ENCODE measurements around the gene IL17REL. TPM values are rescaled to one million over a fixed set of nuclear protein-coding genes. Genes with fewer than 3 reads are reported as not detected.

IL17REL gene
- total and polyA plus RNA-seq, 2 of the 13 experiments (the other 11 are each of a cell fraction or from before 2014, with no cell fraction given) = not detected

DNA sequence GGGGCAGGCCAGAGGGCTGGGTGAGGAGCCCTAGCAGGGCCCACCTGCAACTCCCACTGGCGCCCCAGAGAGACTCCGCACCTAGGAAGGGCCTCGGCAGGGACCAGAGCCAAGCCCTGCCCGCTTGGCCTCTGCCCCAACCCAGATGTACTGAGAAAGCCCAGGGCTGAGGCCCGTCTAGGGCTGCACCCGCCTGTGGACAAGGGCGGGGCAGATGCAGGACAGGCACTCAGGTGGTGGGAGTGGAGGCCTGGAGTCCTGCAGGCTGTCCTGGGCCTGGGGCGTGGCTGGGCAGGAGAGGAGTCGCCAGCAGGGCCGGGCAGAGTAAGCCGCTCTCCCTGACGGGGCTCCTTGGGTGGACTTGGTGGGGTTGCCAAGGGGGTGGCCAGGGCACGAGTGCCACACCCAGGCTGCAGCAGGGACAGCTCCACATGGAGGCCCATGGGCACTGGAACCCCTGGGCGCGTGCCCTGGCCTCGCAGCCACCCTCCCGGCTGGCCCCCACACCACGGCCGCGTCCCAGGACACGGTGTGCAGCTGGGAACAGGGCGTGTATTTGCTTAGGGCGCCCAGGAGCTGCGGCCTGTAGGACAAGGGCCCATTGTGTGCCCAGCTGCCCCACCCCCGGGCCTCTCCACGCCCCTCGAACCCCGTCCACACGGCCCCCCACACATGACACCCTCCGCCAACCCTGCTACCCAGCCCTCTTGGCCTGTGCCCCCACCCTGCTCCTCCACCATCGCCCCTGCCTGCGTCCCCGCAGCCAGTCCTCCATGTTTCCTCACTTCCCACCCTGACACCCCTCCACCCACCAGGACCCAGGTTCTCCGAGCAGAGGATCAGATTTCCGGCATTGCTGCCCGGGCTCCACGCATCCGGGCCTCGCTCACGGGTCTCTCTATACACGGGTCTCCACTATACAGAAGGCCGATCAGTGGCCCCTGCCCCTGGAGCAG lies 63.3 kb downstream of the IL17REL start (continued):
- TF ChIP-seq GFI1 (CRISPR knock-in tag; IDR thresholded peaks at IDR 0.05; ENCODE audit: borderline replicate concordance) (peak; percentile 46; the same call in 1 of the 2 replicates), KLF16 (CRISPR knock-in tag; IDR thresholded peaks at IDR 0.05) (peak in 1 of 2 experiments; percentile 69; a peak in 2 of 4 replicates), ZNF101 (CRISPR knock-in tag; IDR thresholded peaks at IDR 0.05; ENCODE audit: borderline replicate concordance, low read depth) (no peak), NFKB2 (CRISPR knock-in tag; IDR thresholded peaks at IDR 0.05; ENCODE audit: borderline replicate concordance) (no peak; the same call in 1 of the 2 replicates), ISL2 (CRISPR knock-in tag; IDR thresholded peaks at IDR 0.05) (peak; percentile 78), ETV6 (CRISPR knock-in tag; conservative IDR thresholded peaks at IDR 0.05) (peak; percentile 59; the same call in 1 of the 2 replicates), KLF9 (CRISPR knock-in tag; IDR thresholded peaks at IDR 0.05; ENCODE audit: low read depth) (no peak), ZNF780A (CRISPR knock-in tag; IDR thresholded peaks at IDR 0.05) (no peak), ZFP36L2 (CRISPR knock-in tag; IDR thresholded peaks at IDR 0.05) (no peak), ZNF790 (CRISPR knock-in tag; IDR thresholded peaks at IDR 0.05; ENCODE audit: borderline replicate concordance) (no peak), MEIS2 (CRISPR knock-in tag; IDR thresholded peaks at IDR 0.05) (no peak), REL (CRISPR knock-in tag; conservative IDR thresholded peaks at IDR 0.05) (no peak), ATM (IDR thresholded peaks at IDR 0.05; ENCODE audit: borderline replicate concordance) (no peak), CCAR2 (optimal IDR thresholded peaks at IDR 0.05; ENCODE audit: low read depth, low read length) (no peak)
- TF ChIP-seq, protein P1, sequence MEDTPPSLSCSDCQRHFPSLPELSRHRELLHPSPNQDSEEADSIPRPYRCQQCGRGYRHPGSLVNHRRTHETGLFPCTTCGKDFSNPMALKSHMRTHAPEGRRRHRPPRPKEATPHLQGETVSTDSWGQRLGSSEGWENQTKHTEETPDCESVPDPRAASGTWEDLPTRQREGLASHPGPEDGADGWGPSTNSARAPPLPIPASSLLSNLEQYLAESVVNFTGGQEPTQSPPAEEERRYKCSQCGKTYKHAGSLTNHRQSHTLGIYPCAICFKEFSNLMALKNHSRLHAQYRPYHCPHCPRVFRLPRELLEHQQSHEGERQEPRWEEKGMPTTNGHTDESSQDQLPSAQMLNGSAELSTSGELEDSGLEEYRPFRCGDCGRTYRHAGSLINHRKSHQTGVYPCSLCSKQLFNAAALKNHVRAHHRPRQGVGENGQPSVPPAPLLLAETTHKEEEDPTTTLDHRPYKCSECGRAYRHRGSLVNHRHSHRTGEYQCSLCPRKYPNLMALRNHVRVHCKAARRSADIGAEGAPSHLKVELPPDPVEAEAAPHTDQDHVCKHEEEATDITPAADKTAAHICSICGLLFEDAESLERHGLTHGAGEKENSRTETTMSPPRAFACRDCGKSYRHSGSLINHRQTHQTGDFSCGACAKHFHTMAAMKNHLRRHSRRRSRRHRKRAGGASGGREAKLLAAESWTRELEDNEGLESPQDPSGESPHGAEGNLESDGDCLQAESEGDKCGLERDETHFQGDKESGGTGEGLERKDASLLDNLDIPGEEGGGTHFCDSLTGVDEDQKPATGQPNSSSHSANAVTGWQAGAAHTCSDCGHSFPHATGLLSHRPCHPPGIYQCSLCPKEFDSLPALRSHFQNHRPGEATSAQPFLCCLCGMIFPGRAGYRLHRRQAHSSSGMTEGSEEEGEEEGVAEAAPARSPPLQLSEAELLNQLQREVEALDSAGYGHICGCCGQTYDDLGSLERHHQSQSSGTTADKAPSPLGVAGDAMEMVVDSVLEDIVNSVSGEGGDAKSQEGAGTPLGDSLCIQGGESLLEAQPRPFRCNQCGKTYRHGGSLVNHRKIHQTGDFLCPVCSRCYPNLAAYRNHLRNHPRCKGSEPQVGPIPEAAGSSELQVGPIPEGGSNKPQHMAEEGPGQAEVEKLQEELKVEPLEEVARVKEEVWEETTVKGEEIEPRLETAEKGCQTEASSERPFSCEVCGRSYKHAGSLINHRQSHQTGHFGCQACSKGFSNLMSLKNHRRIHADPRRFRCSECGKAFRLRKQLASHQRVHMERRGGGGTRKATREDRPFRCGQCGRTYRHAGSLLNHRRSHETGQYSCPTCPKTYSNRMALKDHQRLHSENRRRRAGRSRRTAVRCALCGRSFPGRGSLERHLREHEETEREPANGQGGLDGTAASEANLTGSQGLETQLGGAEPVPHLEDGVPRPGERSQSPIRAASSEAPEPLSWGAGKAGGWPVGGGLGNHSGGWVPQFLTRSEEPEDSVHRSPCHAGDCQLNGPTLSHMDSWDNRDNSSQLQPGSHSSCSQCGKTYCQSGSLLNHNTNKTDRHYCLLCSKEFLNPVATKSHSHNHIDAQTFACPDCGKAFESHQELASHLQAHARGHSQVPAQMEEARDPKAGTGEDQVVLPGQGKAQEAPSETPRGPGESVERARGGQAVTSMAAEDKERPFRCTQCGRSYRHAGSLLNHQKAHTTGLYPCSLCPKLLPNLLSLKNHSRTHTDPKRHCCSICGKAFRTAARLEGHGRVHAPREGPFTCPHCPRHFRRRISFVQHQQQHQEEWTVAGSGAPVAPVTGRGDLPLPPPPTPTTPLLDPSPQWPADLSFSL (CRISPR knock-in tag; IDR thresholded peaks at IDR 0.05) = no peak
- TF ChIP-seq, protein P2, sequence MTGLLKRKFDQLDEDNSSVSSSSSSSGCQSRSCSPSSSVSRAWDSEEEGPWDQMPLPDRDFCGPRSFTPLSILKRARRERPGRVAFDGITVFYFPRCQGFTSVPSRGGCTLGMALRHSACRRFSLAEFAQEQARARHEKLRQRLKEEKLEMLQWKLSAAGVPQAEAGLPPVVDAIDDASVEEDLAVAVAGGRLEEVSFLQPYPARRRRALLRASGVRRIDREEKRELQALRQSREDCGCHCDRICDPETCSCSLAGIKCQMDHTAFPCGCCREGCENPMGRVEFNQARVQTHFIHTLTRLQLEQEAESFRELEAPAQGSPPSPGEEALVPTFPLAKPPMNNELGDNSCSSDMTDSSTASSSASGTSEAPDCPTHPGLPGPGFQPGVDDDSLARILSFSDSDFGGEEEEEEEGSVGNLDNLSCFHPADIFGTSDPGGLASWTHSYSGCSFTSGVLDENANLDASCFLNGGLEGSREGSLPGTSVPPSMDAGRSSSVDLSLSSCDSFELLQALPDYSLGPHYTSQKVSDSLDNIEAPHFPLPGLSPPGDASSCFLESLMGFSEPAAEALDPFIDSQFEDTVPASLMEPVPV (CRISPR knock-in tag; IDR thresholded peaks at IDR 0.05) = peak; percentile 78; the same call in 1 of the 2 replicates
- TF ChIP-seq, protein P3, sequence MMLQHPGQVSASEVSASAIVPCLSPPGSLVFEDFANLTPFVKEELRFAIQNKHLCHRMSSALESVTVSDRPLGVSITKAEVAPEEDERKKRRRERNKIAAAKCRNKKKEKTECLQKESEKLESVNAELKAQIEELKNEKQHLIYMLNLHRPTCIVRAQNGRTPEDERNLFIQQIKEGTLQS (CRISPR knock-in tag; IDR thresholded peaks at IDR 0.05) = peak; percentile 19; the same call in 1 of the 2 replicates
- TF ChIP-seq, protein P4, sequence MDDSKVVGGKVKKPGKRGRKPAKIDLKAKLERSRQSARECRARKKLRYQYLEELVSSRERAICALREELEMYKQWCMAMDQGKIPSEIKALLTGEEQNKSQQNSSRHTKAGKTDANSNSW (CRISPR knock-in tag; IDR thresholded peaks at IDR 0.05; ENCODE audit: borderline replicate concordance) = no peak

Measured in HepG2 (cell line).